A673 (cell line): ENCODE data around the gene DLGAP1. TPM values are rescaled to one million over a fixed set of nuclear protein-coding genes. Genes with fewer than 3 reads are reported as not detected.
A peak's percentile ranks its signal among the peaks of the same experiment; 100 is the strongest.

Experiments
- BruUV-seq: library from RNA; stranded (reverse); fragments of 400-500 nt; replicated peaks from 2 replicates; lab custom pipeline; 2021; lab: Mats Ljungman, UMichigan
- CTCF ChIA-PET: fragments of 300-600 bp; sonication (Branson Sonifier 250); formaldehyde crosslinking; loops from one replicate; lab custom pipeline; 2022; ENCODE audit warnings: antibody characterized with exemption; lab: Charles Lee
- POLR2A ChIA-PET: fragments of 300-600 bp; sonication (Branson Sonifier 250); formaldehyde crosslinking; loops from one replicate; lab custom pipeline; 2022; ENCODE audit warnings: antibody characterized with exemption; ENCODE audit not compliant: low non-redundant PET; lab: Charles Lee
- DNase-seq: peaks from one replicate; pipeline ENCODE4 v3.0.0-alpha.2; 2015; ENCODE audit warnings: low spot score
- H3K27ac ChIP-seq: fragments of 200-600 bp; sonication (generic); 2 replicates; pipeline ENCODE4 v1.5.1; 2016; ENCODE audit warnings: mixed run types, low read depth, mild to moderate bottlenecking, mixed read lengths, antibody characterized with exemption, low read length; ENCODE audit not compliant: poor library complexity, severe bottlenecking
- H3K27me3 ChIP-seq: fragments of 200-600 bp; sonication (generic); replicated peaks from 2 replicates; pipeline ENCODE4 v1.6.1; 2017; ENCODE audit warnings: mixed run types, low read depth, mild to moderate bottlenecking, mixed read lengths, antibody characterized with exemption, low read length; ENCODE audit not compliant: insufficient read depth, poor library complexity
- H3K36me3 ChIP-seq: fragments of 200-600 bp; sonication (generic); 2 replicates; pipeline ENCODE4 v1.6.1; 2016; ENCODE audit warnings: mixed run types, mild to moderate bottlenecking, mixed read lengths, antibody characterized with exemption, low read length; ENCODE audit not compliant: insufficient read depth, poor library complexity, severe bottlenecking
- H3K4me1 ChIP-seq: fragments of 200-600 bp; sonication (generic); 2 replicates; pipeline ENCODE4 v1.6.1; 2017; ENCODE audit warnings: mixed run types, mild to moderate bottlenecking, mixed read lengths, antibody characterized with exemption, low read length; ENCODE audit not compliant: insufficient read depth, poor library complexity, severe bottlenecking
- H3K4me3 ChIP-seq: fragments of 200-600 bp; sonication (generic); 2 replicates; pipeline ENCODE4 v1.5.1; 2016; ENCODE audit warnings: low read depth, mixed run types, mild to moderate bottlenecking, mixed read lengths, low read length; ENCODE audit not compliant: poor library complexity, severe bottlenecking
- H3K9me3 ChIP-seq: fragments of 200-600 bp; sonication (generic); 2 replicates; pipeline ENCODE4 v1.6.1; 2016; ENCODE audit warnings: mixed run types, low read depth, mild to moderate bottlenecking, mixed read lengths, antibody characterized with exemption, low read length; ENCODE audit not compliant: poor library complexity, severe bottlenecking
- EZH2 ChIP-seq: fragments of 200-600 bp; sonication (generic); IDR thresholded peaks from 2 replicates; pipeline ENCODE4 v1.6.1; 2017; ENCODE audit warnings: borderline replicate concordance, low read depth, mild to moderate bottlenecking, mixed read lengths, antibody characterized with exemption, low read length; ENCODE audit not compliant: poor library complexity, severe bottlenecking
- intact Hi-C: fragments of 100-400 bp; cut with micrococcal nuclease; formaldehyde crosslinking; loops from one replicate; pipeline ENCODE4 v1.10.0; 2022; ENCODE audit not compliant: unreplicated experiment
- total RNA-seq: library from RNA; stranded (reverse); gene quantifications from 2 replicates; pipeline ENCODE4 v1.2.3, GENCODE V29; 2021
- TF ChIP-seq, protein P1 (sequence below): fragments of 300-800, 200-600 bp; sonication (generic); conservative IDR thresholded peaks from 2 replicates; pipeline ENCODE4 v1.5.1; 2017; ENCODE audit warnings: low read depth, mild to moderate bottlenecking, antibody characterized with exemption, low read length, moderate library complexity, mixed read lengths

Gene DLGAP1
- total RNA-seq, 1 experiment from 2014 or later: 135 TPM

GRCh38 chr18:3624546-3624934 lies 830.6 kb downstream of the DLGAP1 start:
- DNase-seq: no peak
- H3K36me3 ChIP-seq: no peaks in the 10 kb centered on the region
- no peaks in the 10 kb centered on the region for H3K27me3 ChIP-seq
- no peaks in the 10 kb centered on the region for H3K9me3 ChIP-seq
- peak overlapping the region; percentile 94 for H3K27ac ChIP-seq
- TSS peak; percentile 84 for BruUV-seq
- peaks cover 39% of the 10 kb centered on the region for H3K4me1 ChIP-seq
- ChIA-PET POLR2A (no interaction called here), CTCF (interaction anchor here (0.6 kb wide), 1 partner anchor 301 kb away, joined by 22 read pairs; no protein-coding TSS in a partner anchor)
- intact Hi-C loops: no loop called here
- no peak for TF ChIP-seq EZH2
- TF ChIP-seq, protein P1, sequence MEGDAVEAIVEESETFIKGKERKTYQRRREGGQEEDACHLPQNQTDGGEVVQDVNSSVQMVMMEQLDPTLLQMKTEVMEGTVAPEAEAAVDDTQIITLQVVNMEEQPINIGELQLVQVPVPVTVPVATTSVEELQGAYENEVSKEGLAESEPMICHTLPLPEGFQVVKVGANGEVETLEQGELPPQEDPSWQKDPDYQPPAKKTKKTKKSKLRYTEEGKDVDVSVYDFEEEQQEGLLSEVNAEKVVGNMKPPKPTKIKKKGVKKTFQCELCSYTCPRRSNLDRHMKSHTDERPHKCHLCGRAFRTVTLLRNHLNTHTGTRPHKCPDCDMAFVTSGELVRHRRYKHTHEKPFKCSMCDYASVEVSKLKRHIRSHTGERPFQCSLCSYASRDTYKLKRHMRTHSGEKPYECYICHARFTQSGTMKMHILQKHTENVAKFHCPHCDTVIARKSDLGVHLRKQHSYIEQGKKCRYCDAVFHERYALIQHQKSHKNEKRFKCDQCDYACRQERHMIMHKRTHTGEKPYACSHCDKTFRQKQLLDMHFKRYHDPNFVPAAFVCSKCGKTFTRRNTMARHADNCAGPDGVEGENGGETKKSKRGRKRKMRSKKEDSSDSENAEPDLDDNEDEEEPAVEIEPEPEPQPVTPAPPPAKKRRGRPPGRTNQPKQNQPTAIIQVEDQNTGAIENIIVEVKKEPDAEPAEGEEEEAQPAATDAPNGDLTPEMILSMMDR: no peak
- H3K4me3 ChIP-seq: no peak overlapping the region

DNA sequence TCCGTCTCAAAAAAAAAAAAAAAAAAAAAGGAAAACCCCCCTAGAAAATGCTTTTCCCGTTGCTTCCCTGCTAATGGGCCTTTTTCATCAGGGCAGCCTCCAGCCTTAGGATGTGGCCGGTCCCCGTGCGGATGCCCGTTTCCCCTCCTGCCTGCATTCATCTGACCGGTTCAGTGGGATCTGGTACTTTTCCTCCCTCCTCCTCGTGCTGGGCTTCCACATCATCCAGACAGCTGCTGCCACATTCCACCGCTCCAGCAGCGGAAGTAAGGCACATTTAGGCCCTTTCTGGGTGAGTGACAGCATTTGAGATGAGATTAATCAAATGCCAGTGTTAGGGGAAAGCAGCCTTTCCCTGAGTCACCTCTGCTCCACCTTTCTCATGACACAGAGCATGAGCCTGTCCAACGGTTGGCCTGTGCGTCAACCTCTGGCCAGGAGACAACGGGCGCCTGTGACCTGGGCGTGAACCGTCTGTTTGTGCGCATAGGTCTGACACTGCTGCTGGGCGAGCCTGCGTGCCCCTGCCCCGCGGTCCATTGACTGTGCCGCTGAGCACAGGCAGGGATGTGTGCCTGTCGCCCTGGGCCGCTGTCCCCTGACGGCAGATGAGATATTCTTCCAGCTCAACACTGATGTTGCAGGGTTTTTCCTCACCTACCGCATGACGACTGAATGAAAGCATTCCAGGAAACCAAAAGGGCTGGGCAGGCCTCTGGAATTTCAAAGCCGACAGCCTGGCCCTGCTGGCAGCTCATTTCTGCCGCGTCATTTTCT lies 831.1 kb downstream of the DLGAP1 start:
- POLR2A ChIA-PET: no interaction called here
- H3K4me3 ChIP-seq: no peak overlapping the region

GRCh38 chr18:3620146-3621119 lies 834.7 kb downstream of the DLGAP1 start:
- Histone ChIP-seq H3K4me3 (no peak overlapping the region), H3K27me3 (no peaks in the 10 kb centered on the region), H3K36me3 (peaks cover 7% of the 10 kb centered on the region), H3K4me1 (peaks cover 40% of the 10 kb centered on the region), H3K27ac (no peak overlapping the region), H3K9me3 (no peaks in the 10 kb centered on the region)
- TF ChIP-seq EZH2: no peak
- TF ChIP-seq, protein P1: no peak
- DNase-seq: no peak
- no TSS peak for BruUV-seq
- ChIA-PET CTCF (no interaction called here), POLR2A (no interaction called here)
- intact Hi-C loops: no loop called here

More for the DNA sequence above, 831.1 kb downstream of the DLGAP1 start:
- Histone ChIP-seq H3K36me3 (no peaks in the 10 kb centered on the region), H3K27me3 (no peaks in the 10 kb centered on the region), H3K27ac (peak overlapping the region; percentile 94), H3K4me1 (peaks cover 39% of the 10 kb centered on the region), H3K9me3 (no peaks in the 10 kb centered on the region)
- intact Hi-C loops: loop anchor here (1.0 kb wide), 1 partner anchor 19 kb away; no protein-coding TSS in a partner anchor
- TF ChIP-seq EZH2: no peak
- TF ChIP-seq, protein P1: no peak
- BruUV-seq: no TSS peak
- CTCF ChIA-PET: interaction anchor here (0.6 kb wide), 1 partner anchor 301 kb away, joined by 22 read pairs; no protein-coding TSS in a partner anchor
- DNase-seq: peak; percentile 88
